ENCODE results near the gene SHB.

DNA sequence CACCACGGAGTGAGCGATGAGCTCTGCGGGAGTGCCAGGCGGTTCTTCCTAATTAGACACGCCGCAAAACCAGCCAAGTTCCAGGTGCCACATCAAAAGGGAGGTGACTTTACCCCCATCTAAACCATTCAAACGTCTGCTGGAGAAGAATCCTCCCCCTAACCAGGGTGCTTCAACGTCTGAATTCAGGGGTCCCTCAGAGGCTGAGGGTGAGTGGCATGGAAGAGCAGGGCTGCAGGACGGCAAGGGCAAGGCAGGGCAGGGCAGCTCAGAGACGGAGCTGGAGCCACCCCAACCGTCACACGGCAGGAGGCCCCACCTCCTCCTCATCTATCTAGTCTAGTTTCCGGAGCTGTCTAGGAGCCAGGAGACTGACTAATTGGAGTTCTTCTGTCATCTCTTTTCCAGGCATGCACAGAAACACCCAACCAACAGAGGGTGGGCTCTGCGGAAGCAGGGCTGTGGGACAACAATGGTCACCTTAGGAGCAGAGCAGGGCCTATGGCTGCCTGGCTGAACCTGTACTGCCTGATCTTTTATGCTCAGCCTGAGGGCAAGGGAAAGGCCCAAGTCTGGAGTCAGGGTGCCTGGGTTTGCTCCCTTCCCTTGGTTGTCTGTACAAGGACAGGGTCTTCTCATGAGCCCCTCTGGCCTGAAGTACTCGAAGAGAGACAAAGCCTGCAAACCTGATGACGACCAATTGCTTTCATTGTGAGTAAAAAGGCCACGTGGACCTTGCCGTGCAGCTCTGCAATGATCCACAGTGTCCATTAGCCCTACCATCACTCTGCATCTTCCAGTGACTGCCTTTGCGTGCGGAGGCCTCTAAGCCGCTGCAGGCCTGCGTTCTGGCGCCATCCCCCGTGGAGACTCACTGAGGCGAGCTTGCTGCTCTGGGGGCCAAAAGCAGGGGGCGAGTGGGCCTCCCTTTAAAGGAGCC is 84.1 kb downstream of the SHB start:
- TF ChIP-seq, protein P1, sequence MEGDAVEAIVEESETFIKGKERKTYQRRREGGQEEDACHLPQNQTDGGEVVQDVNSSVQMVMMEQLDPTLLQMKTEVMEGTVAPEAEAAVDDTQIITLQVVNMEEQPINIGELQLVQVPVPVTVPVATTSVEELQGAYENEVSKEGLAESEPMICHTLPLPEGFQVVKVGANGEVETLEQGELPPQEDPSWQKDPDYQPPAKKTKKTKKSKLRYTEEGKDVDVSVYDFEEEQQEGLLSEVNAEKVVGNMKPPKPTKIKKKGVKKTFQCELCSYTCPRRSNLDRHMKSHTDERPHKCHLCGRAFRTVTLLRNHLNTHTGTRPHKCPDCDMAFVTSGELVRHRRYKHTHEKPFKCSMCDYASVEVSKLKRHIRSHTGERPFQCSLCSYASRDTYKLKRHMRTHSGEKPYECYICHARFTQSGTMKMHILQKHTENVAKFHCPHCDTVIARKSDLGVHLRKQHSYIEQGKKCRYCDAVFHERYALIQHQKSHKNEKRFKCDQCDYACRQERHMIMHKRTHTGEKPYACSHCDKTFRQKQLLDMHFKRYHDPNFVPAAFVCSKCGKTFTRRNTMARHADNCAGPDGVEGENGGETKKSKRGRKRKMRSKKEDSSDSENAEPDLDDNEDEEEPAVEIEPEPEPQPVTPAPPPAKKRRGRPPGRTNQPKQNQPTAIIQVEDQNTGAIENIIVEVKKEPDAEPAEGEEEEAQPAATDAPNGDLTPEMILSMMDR (IDR thresholded peaks at IDR 0.05) = no peak
- no peak for TF ChIP-seq POLR2A (IDR thresholded peaks at IDR 0.05)

Data from thyroid gland (tissue), 4 donors.